ENCODE data around the gene ARHGAP45. TPM values are rescaled to one million over a fixed set of nuclear protein-coding genes. Genes with fewer than 3 reads are reported as not detected.
"Not testable (repeated sequence)": the region's sequence is repeated elsewhere in the genome, so short reads cannot be mapped to it uniquely, and the experiment has no call there.

The ARHGAP45 gene
- total RNA-seq, 2 donors from 2014 or later, result 27.4 to 37.9 TPM

DNA sequence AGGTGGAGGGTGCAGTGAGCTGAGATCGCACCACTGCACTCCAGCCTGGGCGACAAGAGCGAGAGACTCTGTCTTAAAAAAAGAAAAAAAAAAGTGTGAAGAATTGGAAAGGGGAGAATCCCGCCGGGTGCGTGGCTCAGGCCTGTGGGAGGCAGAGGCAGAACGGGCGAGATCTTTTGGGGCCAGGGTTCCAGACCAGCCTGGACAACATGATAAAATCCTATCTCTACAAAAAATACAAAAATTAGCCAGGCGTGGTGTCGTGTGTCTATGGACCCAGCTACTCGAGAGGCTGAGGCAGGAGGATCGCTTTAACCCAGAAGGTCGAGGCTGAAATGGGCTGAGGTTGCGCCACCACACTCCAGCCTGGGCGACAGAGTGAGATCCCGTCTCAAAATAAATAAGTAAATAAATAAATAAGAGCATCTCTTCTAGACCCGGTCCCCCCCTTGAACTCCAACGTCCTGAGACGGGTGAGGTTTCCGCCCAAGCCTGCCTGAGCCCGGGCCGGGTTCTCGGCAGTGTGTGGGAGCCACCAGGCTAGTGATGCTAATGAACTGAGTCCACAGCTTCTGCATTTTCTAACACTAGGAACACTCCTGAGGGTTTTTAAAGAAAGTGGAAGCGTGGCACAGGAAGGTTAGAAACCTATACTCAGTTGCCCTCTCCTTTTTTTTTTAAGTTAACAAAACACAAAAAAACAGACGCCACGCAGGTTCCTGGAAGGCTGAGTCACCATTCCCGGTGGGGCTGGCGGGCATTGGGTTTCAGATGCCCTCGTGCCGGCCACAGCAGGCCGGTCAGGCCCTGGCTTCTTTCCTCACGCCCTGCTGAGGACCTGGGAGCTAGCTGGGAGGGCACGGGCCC is 58.9 kb downstream of the ARHGAP45 start:
- Histone ChIP-seq H3K9me3 (no peaks in the 10 kb centered on the region), H3K36me3 (peaks cover 37% of the 10 kb centered on the region), H3K9ac (ENCODE audit: low read depth in 2 of 2, low read length in 2 of 2) (no peak overlapping the region), H3K4me3 (no peak overlapping the region), H3K27me3 (no peaks in the 10 kb centered on the region), H3K27ac (no peak overlapping the region), H3K4me1 (peaks cover 7% of the 10 kb centered on the region)
- intact Hi-C loops (cut with DNase I), result no loop called here
- TF ChIP-seq, protein P1, sequence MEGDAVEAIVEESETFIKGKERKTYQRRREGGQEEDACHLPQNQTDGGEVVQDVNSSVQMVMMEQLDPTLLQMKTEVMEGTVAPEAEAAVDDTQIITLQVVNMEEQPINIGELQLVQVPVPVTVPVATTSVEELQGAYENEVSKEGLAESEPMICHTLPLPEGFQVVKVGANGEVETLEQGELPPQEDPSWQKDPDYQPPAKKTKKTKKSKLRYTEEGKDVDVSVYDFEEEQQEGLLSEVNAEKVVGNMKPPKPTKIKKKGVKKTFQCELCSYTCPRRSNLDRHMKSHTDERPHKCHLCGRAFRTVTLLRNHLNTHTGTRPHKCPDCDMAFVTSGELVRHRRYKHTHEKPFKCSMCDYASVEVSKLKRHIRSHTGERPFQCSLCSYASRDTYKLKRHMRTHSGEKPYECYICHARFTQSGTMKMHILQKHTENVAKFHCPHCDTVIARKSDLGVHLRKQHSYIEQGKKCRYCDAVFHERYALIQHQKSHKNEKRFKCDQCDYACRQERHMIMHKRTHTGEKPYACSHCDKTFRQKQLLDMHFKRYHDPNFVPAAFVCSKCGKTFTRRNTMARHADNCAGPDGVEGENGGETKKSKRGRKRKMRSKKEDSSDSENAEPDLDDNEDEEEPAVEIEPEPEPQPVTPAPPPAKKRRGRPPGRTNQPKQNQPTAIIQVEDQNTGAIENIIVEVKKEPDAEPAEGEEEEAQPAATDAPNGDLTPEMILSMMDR (IDR thresholded peaks at IDR 0.05), result no peak
- no peak for DNase-seq

- intact Hi-C loops (cut with DNase I), result no loop called here
- H3K4me3 ChIP-seq, result no peak overlapping the region
- TF ChIP-seq, protein P1 (IDR thresholded peaks at IDR 0.05), result no peak
- H3K27ac ChIP-seq, result no peak overlapping the region
- H3K27me3 ChIP-seq, result no peaks in the 10 kb centered on the region
- peaks cover 7% of the 10 kb centered on the region for H3K4me1 ChIP-seq
- H3K9me3 ChIP-seq, result no peaks in the 10 kb centered on the region
- no peak overlapping the region for H3K9ac ChIP-seq (ENCODE audit: low read depth in 2 of 2, low read length in 2 of 2)
- no peak for DNase-seq
- peaks cover 29% of the 10 kb centered on the region for H3K36me3 ChIP-seq
Measured at GRCh38 chr19:1126984-1127760, 60.2 kb downstream of the ARHGAP45 start.

- Histone ChIP-seq H3K4me1 (peaks cover 12% of the 10 kb centered on the region), H3K9ac (ENCODE audit: low read depth in 2 of 2, low read length in 2 of 2) (no peak overlapping the region)
- intact Hi-C loops (cut with DNase I), result no loop called here
Measured at GRCh38 chr19:1128106-1128505, 61.1 kb downstream of the ARHGAP45 start.

DNA sequence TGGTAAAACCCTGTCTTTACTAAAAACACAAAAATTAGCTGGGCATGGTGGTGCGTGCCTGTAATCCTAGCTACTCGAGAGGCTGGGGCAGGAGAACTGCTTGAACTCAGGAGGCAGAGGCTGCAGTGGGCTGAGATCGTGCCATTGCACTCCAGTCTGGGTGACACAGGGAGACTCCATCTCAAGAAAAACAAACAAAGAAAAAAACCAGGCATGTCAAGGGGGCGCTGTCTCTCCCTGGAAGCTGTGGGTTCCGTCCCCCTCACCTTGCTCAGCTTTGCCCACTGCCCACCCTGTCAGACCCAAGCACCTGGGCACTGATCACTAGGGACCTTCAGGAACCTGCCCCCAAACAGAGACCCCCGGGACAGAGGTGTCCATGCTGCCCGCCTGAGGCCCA is 62.1 kb downstream of the ARHGAP45 start:
- Histone ChIP-seq H3K4me1 (peaks cover 14% of the 10 kb centered on the region), H3K36me3 (peaks cover 19% of the 10 kb centered on the region)
- intact Hi-C loops (cut with DNase I); H3K27ac ChIP-seq; H3K9me3 ChIP-seq; H3K9ac ChIP-seq (ENCODE audit: low read depth in 2 of 2, low read length in 2 of 2); H3K4me3 ChIP-seq; DNase-seq; H3K27me3 ChIP-seq: not testable (repeated sequence)

More at GRCh38 chr19:1128106-1128505, 61.1 kb downstream of the ARHGAP45 start:
- Histone ChIP-seq H3K27me3 (no peaks in the 10 kb centered on the region), H3K27ac (no peak overlapping the region), H3K4me3 (no peak overlapping the region), H3K9me3 (no peaks in the 10 kb centered on the region), H3K36me3 (peaks cover 27% of the 10 kb centered on the region)
- TF ChIP-seq, protein P1 (IDR thresholded peaks at IDR 0.05), result no peak
- peak; percentile 49 for DNase-seq

DNA sequence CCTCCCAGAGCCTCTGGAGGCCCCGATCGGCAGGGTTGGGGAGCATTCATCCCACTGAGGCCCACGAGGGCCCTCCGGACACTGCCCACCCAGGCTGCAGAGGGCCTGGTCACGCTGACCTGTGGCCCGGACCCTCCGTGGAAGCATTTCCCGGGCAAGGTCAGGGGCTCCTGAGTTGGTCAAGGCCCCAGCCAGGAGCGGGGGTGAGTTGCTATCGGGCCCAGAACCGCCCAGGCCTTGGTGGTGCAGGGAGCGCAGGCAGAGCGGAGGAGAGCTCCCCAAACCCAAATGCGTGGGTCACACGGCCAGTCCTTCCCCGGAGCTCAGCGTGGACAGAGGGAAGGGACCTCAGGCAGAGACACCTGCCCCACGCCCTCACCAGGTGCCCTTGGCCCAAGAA is 62.6 kb downstream of the ARHGAP45 start:
- Histone ChIP-seq H3K27me3 (no peaks in the 10 kb centered on the region), H3K4me3 (no peak overlapping the region), H3K9ac (ENCODE audit: low read depth in 2 of 2, low read length in 2 of 2) (no peak overlapping the region), H3K4me1 (peaks cover 14% of the 10 kb centered on the region), H3K9me3 (no peaks in the 10 kb centered on the region), H3K36me3 (peaks cover 15% of the 10 kb centered on the region), H3K27ac (no peak overlapping the region)
- TF ChIP-seq, protein P1 (IDR thresholded peaks at IDR 0.05), result no peak
- intact Hi-C loops (cut with DNase I), result no loop called here
- DNase-seq, result no peak
